ENCODE measurements around the gene CALCOCO1.
"Not testable (repeated sequence)": the region's sequence is repeated elsewhere in the genome, so short reads cannot be mapped to it uniquely, and the experiment has no call there.

The CALCOCO1 gene

DNA sequence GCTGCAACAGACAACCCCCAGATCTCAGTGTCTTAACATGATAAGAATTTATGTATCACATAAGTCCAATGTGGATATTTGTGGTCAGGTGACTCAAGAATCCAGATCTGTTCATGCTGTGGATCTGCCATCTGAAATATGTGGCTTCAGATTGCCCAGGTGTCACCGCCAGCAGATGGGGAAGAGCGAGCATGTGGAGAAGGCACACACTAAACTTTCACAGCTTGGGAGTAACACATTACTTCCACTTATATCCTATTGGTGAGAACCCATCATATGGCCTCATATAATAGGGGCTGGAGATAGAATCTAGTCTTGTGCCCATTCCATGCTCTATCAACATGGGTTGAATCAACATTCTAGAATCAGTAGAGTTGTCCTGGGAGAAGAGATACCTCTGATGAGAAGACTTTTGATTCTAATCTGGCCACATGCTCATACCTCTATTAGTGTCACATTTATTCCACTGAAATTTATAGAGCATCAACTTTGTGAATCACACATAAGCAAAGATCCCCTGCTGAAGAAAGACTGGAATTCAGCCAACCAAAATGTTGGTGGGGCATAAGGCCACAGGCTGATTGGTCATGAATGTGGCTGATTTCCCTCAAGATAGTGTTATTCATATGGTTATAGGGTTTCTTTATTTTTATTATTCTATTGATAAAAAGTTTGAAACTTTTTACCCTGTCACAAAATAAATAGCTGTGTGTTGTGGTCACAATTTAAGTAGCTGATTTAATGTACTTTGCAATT is 6.0 kb upstream of the CALCOCO1 start:
- peak; percentile 84 for DNase-seq

GRCh38 chr12:53729644-53730043 is 2.4 kb upstream of the CALCOCO1 start:
- DNase-seq: peak; percentile 9

GRCh38 chr12:53728206-53728605 is 954 bp upstream of the CALCOCO1 start:
- no peak for DNase-seq

GRCh38 chr12:53726946-53727309 is 324 bp downstream of the CALCOCO1 start:
- DNase-seq: peak; percentile 18

DNA sequence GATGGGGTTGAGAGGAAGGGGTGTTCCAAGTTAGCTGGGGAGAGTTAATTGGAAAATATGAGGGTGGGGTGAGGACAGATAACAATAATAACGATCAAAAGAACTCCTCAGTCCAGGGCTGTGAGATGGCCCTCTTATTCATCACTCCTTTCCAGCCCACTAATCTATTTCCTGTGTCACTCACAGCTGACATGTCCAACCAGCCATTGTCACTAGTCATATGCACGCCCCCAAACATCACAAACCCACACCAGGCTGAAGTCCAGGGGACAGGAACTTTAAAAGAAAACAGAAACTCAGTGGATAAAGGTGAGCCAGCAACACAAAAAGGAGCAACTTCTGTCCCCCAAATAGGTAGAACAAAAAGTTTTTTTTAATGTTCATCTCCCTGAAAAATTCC is 911 bp downstream of the CALCOCO1 start:
- peak; percentile 40 for DNase-seq

- DNase-seq: peak; percentile 24
Measured at GRCh38 chr12:53725824-53726223, 1.4 kb downstream of the CALCOCO1 start.

GRCh38 chr12:53722450-53723041 is 4.7 kb downstream of the CALCOCO1 start:
- no peak for DNase-seq

DNA sequence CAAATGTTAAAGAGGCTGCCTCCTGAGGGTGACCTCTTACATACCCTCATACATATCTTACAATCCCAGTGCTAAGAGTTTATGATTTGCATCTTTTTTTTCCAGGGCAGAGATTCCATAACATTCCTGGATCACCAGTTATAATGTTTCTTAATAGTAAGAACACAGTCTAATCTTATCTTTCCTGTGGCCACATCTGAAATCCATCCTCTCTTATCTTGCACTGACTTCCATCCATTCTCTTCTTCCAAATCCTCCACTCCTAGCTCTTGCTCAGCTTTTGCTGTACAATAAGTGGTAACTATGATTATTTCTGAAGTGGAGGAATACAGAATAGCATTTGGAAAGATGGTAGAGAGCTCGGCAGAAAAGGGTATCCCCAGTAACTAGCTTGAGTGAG is 6.3 kb downstream of the CALCOCO1 start:
- DNase-seq: no peak

DNA sequence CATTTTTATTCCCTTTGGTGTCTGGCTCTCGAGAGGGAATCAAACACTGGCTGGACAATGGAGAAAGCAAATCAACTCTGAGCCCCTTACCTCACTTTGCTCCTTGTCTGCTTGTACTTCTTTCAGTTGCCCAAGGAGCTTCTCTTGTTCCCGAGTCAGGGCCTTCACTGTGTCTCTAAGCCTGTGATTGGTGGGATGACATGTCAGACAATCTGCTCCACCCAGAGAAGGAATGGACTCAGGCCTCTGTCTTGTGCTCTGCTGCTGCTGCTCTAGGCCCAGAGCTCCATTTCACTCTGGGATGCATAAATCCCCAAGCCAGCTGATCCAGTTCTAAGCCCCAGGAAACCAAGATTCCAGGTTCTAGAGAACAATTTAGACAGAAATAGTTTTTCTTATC is 7.6 kb downstream of the CALCOCO1 start:
- DNase-seq: no peak

DNA sequence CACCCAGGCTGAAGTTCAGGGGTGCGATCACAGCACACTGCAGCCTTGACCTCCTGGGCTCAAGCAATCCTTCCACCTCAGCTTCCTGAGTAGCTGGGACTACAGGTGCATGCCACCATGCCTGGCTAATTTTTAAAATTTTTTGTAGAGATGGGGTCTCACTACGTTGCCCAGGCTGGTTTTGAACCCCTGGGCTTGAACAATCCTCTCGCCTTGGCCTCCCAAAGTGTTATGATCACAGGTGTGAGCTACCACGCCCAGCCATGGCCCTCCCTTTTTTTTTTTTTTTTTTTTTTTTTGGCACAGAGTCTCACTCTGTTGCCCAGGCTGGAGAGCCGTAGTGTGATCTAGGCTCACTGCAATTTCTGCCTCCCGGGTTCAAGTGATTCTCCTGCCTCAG is 8.7 kb downstream of the CALCOCO1 start:
- DNase-seq: not testable (repeated sequence)

DNA sequence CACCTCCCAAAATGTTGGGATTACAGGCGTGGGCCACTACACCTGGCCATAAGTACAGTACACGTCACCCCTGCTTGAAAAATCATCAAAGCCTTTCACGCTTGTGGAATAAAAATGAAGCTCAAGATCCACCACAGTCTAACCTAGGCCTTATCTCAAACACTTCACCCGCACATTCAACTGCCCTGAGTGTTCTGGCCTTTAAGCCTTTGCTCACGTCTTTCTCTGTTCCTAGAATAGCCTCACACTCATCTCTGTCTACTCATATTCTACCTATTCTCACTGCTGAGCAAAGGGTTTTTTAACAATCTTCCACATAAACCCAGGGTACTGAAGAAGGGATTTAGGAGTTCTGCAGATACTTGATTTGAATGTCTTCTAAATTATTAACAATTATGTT is 9.9 kb downstream of the CALCOCO1 start:
- no peak for DNase-seq

DNA sequence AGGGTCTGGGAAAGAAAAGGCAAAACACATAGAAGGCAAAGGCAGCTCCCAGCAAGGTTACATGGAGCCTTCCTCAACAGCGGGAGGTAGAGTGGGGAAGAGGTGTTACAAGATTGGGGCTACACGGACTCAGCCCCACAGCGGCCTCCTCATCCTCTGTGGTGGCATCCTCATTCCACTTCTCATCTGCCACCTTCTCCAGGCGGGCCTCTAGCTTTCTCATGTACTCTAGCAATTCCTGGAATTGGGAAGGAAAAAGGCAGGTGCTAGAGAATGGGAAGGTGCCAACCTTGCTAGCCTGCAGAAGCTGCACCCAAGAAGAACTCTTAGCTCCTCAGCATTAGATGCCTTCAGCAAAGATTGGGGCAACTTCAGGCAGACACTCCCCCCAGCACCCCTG is 13.2 kb downstream of the CALCOCO1 start:
- no peak for DNase-seq

DNA sequence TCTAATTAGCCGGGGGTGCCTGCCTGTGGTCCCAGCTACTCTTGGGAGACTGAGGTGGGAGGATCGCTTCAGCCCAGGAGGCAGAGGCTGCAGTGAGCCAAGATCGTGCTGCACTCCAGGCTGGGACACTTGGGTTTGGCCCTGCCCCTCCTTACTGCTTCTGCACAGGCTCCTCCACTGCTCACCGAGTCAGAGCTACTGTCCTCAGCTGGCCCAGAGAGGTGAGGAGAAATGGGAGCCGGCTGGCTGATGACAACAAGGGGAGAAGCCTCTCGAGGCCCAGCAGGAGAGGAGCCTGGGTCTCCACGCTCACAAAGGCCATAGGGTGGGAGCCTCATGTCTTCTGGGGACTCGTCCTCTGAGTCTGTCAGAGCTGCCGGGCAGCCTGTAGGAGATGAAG is 13.7 kb downstream of the CALCOCO1 start:
- DNase-seq: no peak

GRCh38 chr12:53712059-53712643 is 15.1 kb downstream of the CALCOCO1 start:
- DNase-seq: no peak

DNA sequence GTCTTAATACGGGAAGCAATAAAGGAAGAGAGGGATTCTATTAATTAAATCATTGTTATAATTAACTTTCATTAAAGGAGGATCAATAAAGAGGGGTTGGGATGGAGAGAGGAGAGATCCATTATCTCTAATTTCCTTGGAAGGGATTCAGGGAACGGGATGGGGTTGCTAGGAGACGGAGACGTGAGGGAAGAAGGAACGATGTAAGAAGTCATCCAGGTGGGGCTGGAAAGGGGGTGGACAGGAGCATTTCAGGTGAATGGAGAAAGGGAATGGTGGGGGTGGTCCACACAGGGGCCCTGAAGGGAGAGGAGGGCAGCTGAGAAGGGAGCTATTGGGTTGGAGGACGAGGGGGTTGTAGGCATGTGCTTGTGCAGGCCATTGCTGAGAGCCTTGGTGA is 17.2 kb downstream of the CALCOCO1 start:
- no peak for DNase-seq

DNA sequence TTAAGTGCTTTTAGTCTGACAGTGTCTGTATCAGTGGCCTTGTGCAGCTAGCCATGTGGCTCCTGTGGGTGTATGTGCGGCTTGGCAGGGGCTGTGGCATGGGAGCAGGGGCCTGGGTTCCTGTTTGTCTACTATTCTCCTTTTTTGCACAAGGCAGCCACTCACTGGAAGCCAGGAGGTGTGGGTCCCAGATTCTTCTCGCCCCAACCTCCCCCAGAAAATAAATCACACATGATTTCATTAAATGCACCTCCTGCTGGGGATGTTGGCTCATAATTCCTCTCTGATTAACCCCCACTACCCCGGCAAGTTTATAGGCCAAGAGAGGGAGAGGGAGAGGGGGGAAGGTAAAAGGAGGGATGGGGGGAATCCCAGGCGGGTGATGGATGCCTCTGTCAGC is 17.6 kb downstream of the CALCOCO1 start:
- DNase-seq: no peak

DNA sequence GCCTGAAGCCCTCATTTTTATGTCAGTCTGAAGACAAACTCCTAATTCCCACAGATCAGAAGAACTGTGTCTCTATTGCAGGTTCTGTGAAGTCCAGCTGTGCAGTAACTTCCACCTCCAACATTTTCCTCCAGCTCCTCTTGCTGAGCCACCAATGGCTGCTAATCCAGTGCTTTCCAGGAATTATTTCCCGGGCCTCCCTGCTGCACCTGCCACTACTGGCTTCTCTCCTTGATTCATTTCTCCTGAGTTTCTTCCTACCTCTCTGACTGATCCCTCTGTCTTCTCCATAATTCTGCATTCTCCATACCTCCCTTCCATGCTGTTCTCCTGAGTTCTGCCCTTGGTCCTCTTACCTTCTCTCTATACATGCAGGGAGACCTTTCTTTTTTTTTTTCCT is 21.2 kb downstream of the CALCOCO1 start:
- DNase-seq: no peak

- peak; percentile 32 for DNase-seq
Measured at GRCh38 chr12:53703756-53704155, 23.5 kb downstream of the CALCOCO1 start.

DNA sequence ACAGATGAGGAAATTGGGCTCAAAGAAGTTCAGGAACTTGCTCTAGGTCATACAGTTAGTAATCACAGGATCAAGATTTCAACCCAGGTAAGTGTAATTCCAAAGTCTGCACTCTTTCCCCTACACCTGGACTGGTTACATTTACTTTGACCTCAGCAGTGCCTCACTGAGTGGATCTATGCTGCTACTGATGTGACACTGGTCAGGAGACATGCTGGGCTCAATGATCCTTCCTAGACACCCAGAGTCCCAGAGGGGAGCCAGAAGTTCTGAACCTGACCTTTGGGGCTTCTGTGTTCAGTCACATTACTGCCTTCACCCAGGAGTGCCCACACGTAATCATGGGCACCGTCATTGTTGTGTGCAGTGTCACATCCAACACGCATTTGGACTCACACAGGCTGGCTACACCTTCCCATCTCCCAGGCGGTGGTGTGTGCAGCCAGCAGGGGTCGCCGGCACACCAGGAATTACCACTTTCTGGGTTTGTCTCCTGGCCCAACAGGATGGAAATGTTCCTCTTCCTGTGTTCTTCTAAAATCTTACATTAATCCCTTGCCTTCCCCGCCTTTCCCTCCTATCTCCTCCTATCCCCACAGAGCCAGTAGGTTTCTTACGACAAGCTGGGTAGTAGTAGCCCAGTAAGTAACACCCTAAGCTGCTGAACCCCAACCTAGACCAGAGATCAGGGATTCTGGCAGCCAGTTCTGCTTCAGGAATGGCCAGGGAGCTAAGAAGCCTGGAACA is 25.6 kb downstream of the CALCOCO1 start:
- DNase-seq: peak; percentile 60

GRCh38 chr12:53700567-53700966 is 26.7 kb downstream of the CALCOCO1 start:
- DNase-seq: no peak

GRCh38 chr12:53699678-53700025 is 27.6 kb downstream of the CALCOCO1 start:
- no peak for DNase-seq

DNA sequence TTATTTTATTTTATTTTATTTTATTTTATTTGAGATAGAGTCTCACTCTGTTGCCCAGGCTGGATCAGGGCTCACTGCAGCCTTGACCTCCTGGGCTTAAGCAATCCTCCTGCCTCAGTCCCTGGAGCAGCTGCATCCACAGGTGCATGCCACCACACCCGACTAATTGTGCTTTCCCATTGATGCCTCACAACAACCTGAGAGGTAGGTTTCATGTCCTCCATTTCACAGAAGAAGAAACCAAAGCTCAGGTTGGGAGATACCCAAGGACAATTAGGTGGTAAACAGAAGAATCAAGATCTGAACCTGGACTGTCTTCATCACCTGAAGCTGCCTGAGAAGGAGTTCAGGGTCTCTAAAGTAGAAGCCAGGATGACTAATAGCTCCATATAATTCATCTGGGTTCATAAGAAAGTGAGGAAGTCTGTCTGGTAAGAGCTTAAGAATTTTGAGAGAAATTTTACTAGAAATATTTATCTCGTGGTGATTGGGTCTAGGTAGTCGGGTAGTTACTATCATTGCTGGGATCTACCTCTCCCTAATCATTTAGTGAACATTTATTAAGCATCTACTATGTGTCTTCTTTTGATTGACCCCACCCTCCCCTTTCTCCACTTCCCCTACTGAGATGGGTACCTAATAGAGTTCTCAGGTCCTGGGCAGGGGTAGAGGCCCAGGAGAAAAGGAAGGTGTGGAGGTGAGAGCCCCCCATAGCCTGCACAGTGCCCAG is 28.1 kb downstream of the CALCOCO1 start:
- DNase-seq: no peak
